SK-N-SH (cell line): ENCODE data around the gene ARL14EP. TPM values are rescaled to one million over a fixed set of nuclear protein-coding genes. Genes with fewer than 3 reads are reported as not detected.

Experiments
- CTCF ChIA-PET: fragments of 300-600, 350-600 bp; formaldehyde crosslinking; extraction: SDS; loops from one replicate; lab custom pipeline; 2021; lab: Yijun Ruan, JAX
- POLR2A ChIA-PET: fragments of 350-600 bp; sonication (Branson Sonifier 250); formaldehyde crosslinking; extraction: SDS; loops from one replicate; lab custom pipeline; 2020; ENCODE audit warnings: antibody characterized with exemption, inconsistent platforms; lab: Yijun Ruan, JAX
- DNase-seq: peaks from one replicate; pipeline ENCODE4 v3.0.0; 2012
- H2AFZ ChIP-seq: fragments of 200-600 bp; sonication (generic); 2 replicates; pipeline ENCODE4 v1.8.1; 2016; ENCODE audit warnings: antibody characterized with exemption, mild to moderate bottlenecking, low read depth
- H3F3A ChIP-seq: fragments of 200-600 bp; sonication (generic); replicated peaks from 2 replicates; pipeline ENCODE3; 2016; ENCODE audit warnings: antibody characterized with exemption, mild to moderate bottlenecking; ENCODE audit not compliant: insufficient read depth
- H3K27ac ChIP-seq, 2 experiments: fragments of 200-500 bp in 1 of 2; fragments of 200-600 bp in 1 of 2; sonication (Bioruptor generic) in 1 of 2; sonication (generic), shearing (Covaris generic) in 1 of 2; 2 replicates each; pipeline versions ENCODE4 v1.5.1 to v1.6.1; 2014 to 2016; ENCODE audit warnings: low read depth in 2 of 2, inconsistent platforms in 1 of 2, low read length in 1 of 2, mild to moderate bottlenecking in 1 of 2, mixed read lengths in 1 of 2
- H3K27me3 ChIP-seq: fragments of 200-600 bp; sonication (generic), shearing (Covaris generic); 2 replicates; pipeline ENCODE4 v1.6.1; 2016; ENCODE audit warnings: mixed run types; ENCODE audit not compliant: insufficient read depth
- H3K36me3 ChIP-seq, 2 experiments: fragments of 200-500 bp in 1 of 2; fragments of 200-600 bp in 1 of 2; sonication (Bioruptor generic) in 1 of 2; sonication (generic) in 1 of 2; replicated peaks in 1 of 2; 2 replicates each; pipeline versions ENCODE3 to v1.5.1; 2014 to 2016; ENCODE audit warnings: low read length in 1 of 2, mild to moderate bottlenecking in 1 of 2; ENCODE audit not compliant: insufficient read depth in 2 of 2, control insufficient read depth in 1 of 2
- H3K4me1 ChIP-seq, 2 experiments: fragments of 200-500 bp in 1 of 2; fragments of 200-600 bp in 1 of 2; sonication (Bioruptor generic) in 1 of 2; sonication (generic), shearing (Covaris generic) in 1 of 2; 2 replicates each; pipeline versions ENCODE4 v1.5.1 to v1.6.1; 2014 to 2016; ENCODE audit warnings: low read depth in 1 of 2, low read length in 1 of 2, mixed run types in 1 of 2; ENCODE audit not compliant: insufficient read depth in 2 of 2, control insufficient read depth in 1 of 2
- H3K4me2 ChIP-seq: fragments of 200-600 bp; sonication (generic), shearing (Covaris generic); 2 replicates; pipeline ENCODE4 v1.6.1; 2017; ENCODE audit warnings: mixed run types
- H3K4me3 ChIP-seq, 2 experiments: fragments of 200-500 bp in 1 of 2; fragments of 200-600 bp in 1 of 2; sonication (Bioruptor generic) in 1 of 2; sonication (generic), shearing (Covaris generic) in 1 of 2; 2 replicates each; pipeline versions ENCODE4 v1.5.1 to v1.8.1; 2014 to 2016; ENCODE audit warnings: low read depth in 2 of 2, inconsistent platforms in 1 of 2, low read length in 1 of 2, mild to moderate bottlenecking in 1 of 2, mixed read lengths in 1 of 2, moderate library complexity in 1 of 2
- H3K79me2 ChIP-seq: fragments of 200-600 bp; sonication (generic); 2 replicates; pipeline ENCODE4 v1.8.1; 2017; ENCODE audit warnings: mild to moderate bottlenecking; ENCODE audit not compliant: insufficient read depth
- H3K9ac ChIP-seq: fragments of 200-600 bp; sonication (generic); 2 replicates; pipeline ENCODE4 v1.6.1; 2017; ENCODE audit warnings: mixed run types
- H3K9me2 ChIP-seq: fragments of 200-600 bp; sonication (generic); 2 replicates; pipeline ENCODE4 v1.6.1; 2017; ENCODE audit warnings: mixed run types
- H3K9me3 ChIP-seq: fragments of 200-600 bp; sonication (generic); 2 replicates; pipeline ENCODE4 v1.6.1; 2017; ENCODE audit warnings: mixed run types, mild to moderate bottlenecking, moderate library complexity
- H4K20me1 ChIP-seq: fragments of 200-600 bp; sonication (generic); 2 replicates; pipeline ENCODE4 v1.6.1; 2017; ENCODE audit warnings: mild to moderate bottlenecking, mixed run types; ENCODE audit not compliant: insufficient read depth
- CTCF ChIP-seq: fragments of 200-600 bp; sonication (generic); IDR thresholded peaks from 2 replicates; pipeline ENCODE4 v1.6.1; 2017; ENCODE audit warnings: antibody characterized with exemption, mild to moderate bottlenecking, moderate library complexity
- ELF1 ChIP-seq: IDR thresholded peaks from 2 replicates; pipeline ENCODE4 v1.4.0; 2012
- EP300 ChIP-seq, 2 experiments: IDR thresholded peaks; 2 replicates each; pipeline versions ENCODE4 v1.4.0 to v1.6.1; 2012; ENCODE audit warnings: borderline replicate concordance in 1 of 2, low read depth in 1 of 2, low read length in 1 of 2
- EZH2phosphoT487 ChIP-seq: fragments of 200-600 bp; sonication (generic); IDR thresholded peaks from 2 replicates; pipeline ENCODE4 v1.6.1; 2017; ENCODE audit warnings: low read depth, mixed run types, mild to moderate bottlenecking, antibody characterized with exemption, moderate library complexity, borderline replicate concordance
- FOXJ3 ChIP-seq: sonication (generic); formaldehyde crosslinking; IDR thresholded peaks from 2 replicates; pipeline ENCODE4 v1.5.1; 2020; ENCODE audit warnings: mild to moderate bottlenecking, missing genetic modification reagents
- FOXM1 ChIP-seq: IDR thresholded peaks from 2 replicates; pipeline ENCODE4 v1.4.0; 2012; ENCODE audit warnings: low read depth, mild to moderate bottlenecking
- GABPA ChIP-seq: IDR thresholded peaks from 2 replicates; pipeline ENCODE4 v1.4.0; 2012; ENCODE audit warnings: low read depth, mild to moderate bottlenecking
- MAX ChIP-seq: IDR thresholded peaks from 2 replicates; pipeline ENCODE4 v1.4.0; 2012; ENCODE audit warnings: low read depth
- MXI1 ChIP-seq: IDR thresholded peaks from 2 replicates; pipeline ENCODE4 v1.6.1; 2012; ENCODE audit warnings: mild to moderate bottlenecking, low read depth, low read length, improper control_type of control experiment
- NFIC ChIP-seq: IDR thresholded peaks from 2 replicates; pipeline ENCODE4 v1.4.0; 2012; ENCODE audit warnings: borderline replicate concordance
- PBX3 ChIP-seq: IDR thresholded peaks from 2 replicates; pipeline ENCODE4; 2012
- RAD21 ChIP-seq: IDR thresholded peaks from 2 replicates; pipeline ENCODE4 v1.6.1; 2012; ENCODE audit warnings: mild to moderate bottlenecking, low read length
- REST ChIP-seq: IDR thresholded peaks from 2 replicates; pipeline ENCODE4 v1.6.1; 2012; ENCODE audit warnings: mild to moderate bottlenecking, low read depth, low read length, moderate library complexity
- RXRA ChIP-seq: IDR thresholded peaks from 2 replicates; pipeline ENCODE4 v1.4.0; 2012; ENCODE audit warnings: low read depth, mild to moderate bottlenecking, borderline replicate concordance
- SIN3A ChIP-seq: IDR thresholded peaks from 2 replicates; pipeline ENCODE4 v1.6.1; 2012; ENCODE audit warnings: low read depth, mild to moderate bottlenecking, low read length, moderate library complexity, borderline replicate concordance
- SMC3 ChIP-seq: IDR thresholded peaks from 2 replicates; pipeline ENCODE4 v1.6.1; 2012; ENCODE audit warnings: low read depth, low read length, improper control_type of control experiment
- TCF12 ChIP-seq: IDR thresholded peaks from 2 replicates; pipeline ENCODE4 v1.4.0; 2012
- USF1 ChIP-seq: IDR thresholded peaks from 2 replicates; pipeline ENCODE4 v1.4.0; 2012; ENCODE audit warnings: low read depth, borderline replicate concordance
- USF2 ChIP-seq: fragments of 150-350 bp; IDR thresholded peaks from 2 replicates; pipeline ENCODE4 v1.6.1; 2017; ENCODE audit warnings: antibody characterized with exemption, low read length, low read depth, borderline replicate concordance
- YY1 ChIP-seq: IDR thresholded peaks from 2 replicates; pipeline ENCODE4 v1.4.0; 2012; ENCODE audit warnings: low read depth, mild to moderate bottlenecking
- WGBS: methylation state at CpG from one replicate; pipeline ENCODE4 v1.1.6; 2017; ENCODE audit warnings: low lambda C conversion rate; 5-methylcytosine and 5-hydroxymethylcytosine counted together
- polyA plus RNA-seq, 3 experiments: library from polyadenylated mRNA; depleted of rRNA; stranded (reverse); fragments of >200 nt; gene quantifications; 2 replicates each; pipeline ENCODE4 v1.2.3, GENCODE V29; 2012

The ARL14EP gene
- polyA plus RNA-seq, 1 of the 3 experiments (the other 2 are of a cell fraction) = 7.0 TPM

- Histone ChIP-seq H3K9me3 (no peaks in the 10 kb centered on the region), H3K27ac (no peak overlapping the region), H3K27me3 (no peaks in the 10 kb centered on the region), H3K79me2 (no peaks in the 10 kb centered on the region), H2AFZ (no peak overlapping the region), H3K4me2 (no peak overlapping the region), H3K9ac (no peak overlapping the region), H3K4me1 (no peaks in the 10 kb centered on the region), H4K20me1 (no peaks in the 10 kb centered on the region), H3F3A (no peaks in the 10 kb centered on the region), H3K4me3 (no peak overlapping the region), H3K36me3 (no peaks in the 10 kb centered on the region), H3K9me2 (no peaks in the 10 kb centered on the region)
- CTCF ChIA-PET = interaction anchor here (0.6 to 1.2 kb wide), 3 partner anchors 10 to 112 kb away, joined by 3 read pairs; no protein-coding TSS in a partner anchor
- TF ChIP-seq TCF12 (no peak), FOXM1 (no peak), FOXJ3 (CRISPR knock-in tag) (no peak), RXRA (no peak), NFIC (no peak), PBX3 (no peak), USF1 (no peak), ELF1 (no peak)
- no peak for DNase-seq
- 12% methylated on average over 2 of the region's 2 CpGs for WGBS
- POLR2A ChIA-PET = no interaction called here
These were observed 54.4 kb downstream of the ARL14EP start for GRCh38 chr11:30377347-30377746.

- Histone ChIP-seq H3K4me2 (no peak overlapping the region), H3K9me3 (no peaks in the 10 kb centered on the region), H3K9ac (no peak overlapping the region), H3K27ac (no peak overlapping the region), H3K4me1 (no peaks in the 10 kb centered on the region), H3K9me2 (no peaks in the 10 kb centered on the region), H3K27me3 (no peaks in the 10 kb centered on the region), H3K36me3 (no peaks in the 10 kb centered on the region), H3F3A (no peaks in the 10 kb centered on the region), H3K4me3 (no peak overlapping the region), H3K79me2 (no peaks in the 10 kb centered on the region), H2AFZ (no peak overlapping the region), H4K20me1 (no peaks in the 10 kb centered on the region)
- ChIA-PET CTCF (interaction anchor here (1.0 kb wide), 1 partner anchor 9 kb away, joined by 3 read pairs; no protein-coding TSS in a partner anchor), POLR2A (no interaction called here)
- no peak for DNase-seq
- no peak for TF ChIP-seq MXI1
- no peak for TF ChIP-seq USF2
- no peak for TF ChIP-seq REST
- TF ChIP-seq EZH2phosphoT487 = no peak
- no peak for TF ChIP-seq YY1
- no peak for TF ChIP-seq FOXM1
- TF ChIP-seq SIN3A = no peak
- no peak for TF ChIP-seq USF1
- TF ChIP-seq MAX = no peak
- no peak for TF ChIP-seq SMC3
- no peak for TF ChIP-seq RAD21
- no peak for TF ChIP-seq GABPA
- TF ChIP-seq CTCF = no peak
- TF ChIP-seq EP300 (IDR thresholded peaks at IDR 0.05; ENCODE audit: borderline replicate concordance in 1 of 2, low read depth in 1 of 2, low read length in 1 of 2) = no peak
These were observed 57.9 kb downstream of the ARL14EP start for GRCh38 chr11:30380846-30381245.
